Cortex of kidney (tissue), 1 donor: ENCODE data around the gene RCBTB1.
"Not testable (repeated sequence)": the region's sequence is repeated elsewhere in the genome, so short reads cannot be mapped to it uniquely, and the experiment has no call there.

ENCODE experiments used
- DNase-seq: peaks from one replicate; lab custom pipeline; 2025; lab: John Stamatoyannopoulos, UW

Gene RCBTB1

DNA sequence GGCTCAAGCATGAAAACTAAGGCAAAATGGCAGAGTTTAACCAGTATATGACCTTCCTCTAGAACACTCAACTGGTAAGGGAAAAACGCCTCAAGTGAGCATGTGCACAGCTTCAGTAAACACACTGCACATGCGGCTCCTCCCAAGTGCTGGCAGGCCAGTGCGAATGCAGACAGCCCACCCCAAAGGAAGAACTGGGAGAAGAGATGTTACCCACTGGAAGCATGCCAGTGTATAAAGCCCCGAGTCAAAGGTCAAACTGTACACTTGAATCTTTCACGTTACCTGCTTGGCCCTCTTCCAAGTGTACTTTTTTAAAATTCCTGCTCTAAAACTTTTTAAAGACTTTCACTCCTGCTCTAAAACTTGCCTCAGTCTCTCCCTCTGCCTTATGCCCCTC is 19.2 kb upstream of the RCBTB1 start:
- no peak for DNase-seq

DNA sequence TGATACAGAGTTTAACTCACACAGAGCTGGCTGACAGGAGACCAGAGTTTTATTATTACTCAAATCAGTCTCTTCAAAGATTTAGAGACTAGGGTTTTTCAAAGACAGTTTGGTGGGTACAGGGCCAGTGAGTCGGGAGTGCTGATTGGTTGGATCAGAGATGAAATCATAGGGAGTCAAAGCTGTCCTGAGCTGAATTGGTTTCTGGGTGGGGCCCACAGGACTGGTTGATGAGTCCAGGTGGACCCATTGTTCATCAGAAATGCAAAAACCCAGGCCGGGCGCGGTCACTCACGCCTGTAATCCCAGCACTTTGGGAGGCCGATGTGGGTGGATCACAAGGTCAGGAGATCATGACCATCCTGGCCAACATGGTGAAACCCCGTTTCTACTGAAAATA is 17.3 kb upstream of the RCBTB1 start:
- not testable (repeated sequence) for DNase-seq

DNA sequence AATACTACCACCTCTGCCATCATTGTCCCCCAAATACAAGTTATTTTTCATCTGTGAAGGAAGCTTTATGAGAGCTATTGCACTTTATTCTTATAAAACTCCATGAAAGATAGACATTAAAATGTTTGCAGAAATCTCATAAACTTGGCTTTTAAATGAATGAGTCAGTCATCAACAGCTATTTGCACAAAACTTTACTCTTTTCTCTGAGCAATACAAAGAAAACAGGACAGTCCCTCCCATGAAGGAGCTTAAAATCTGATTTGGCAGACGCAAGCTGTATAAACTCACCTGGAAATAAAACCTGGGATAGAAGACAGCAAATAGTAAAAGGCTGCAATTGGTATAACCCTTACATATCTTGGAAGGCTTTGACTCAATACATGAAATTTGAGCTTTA is 16.6 kb upstream of the RCBTB1 start:
- no peak for DNase-seq

DNA sequence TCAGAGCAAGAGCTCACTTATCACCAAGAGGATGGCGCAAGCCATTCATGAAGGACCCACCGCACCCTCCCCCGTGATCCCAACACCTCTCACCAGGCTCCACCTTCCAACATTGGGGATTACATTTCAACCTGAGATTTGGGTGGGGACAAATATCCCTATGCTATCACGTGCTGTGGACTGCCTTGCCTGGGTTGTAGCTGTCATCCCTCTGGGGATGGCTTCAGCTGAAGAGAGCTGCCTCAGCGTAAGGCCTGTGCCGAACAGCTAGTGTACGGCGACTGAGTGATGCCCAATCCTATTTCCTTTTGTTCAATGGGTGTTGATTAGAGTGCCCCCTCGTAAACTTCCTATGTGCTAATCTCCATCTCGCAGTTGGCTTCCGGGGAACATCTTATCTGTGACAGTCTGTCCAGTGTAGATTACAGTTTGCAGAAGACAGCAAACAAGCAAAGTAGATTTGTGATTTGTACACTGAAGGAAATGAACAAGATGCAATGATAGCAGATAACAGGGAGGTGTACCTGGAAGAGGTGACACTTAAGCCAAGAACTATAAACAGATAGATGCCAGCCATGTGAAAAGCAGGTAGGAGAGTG is 11.8 kb upstream of the RCBTB1 start:
- no peak for DNase-seq

DNA sequence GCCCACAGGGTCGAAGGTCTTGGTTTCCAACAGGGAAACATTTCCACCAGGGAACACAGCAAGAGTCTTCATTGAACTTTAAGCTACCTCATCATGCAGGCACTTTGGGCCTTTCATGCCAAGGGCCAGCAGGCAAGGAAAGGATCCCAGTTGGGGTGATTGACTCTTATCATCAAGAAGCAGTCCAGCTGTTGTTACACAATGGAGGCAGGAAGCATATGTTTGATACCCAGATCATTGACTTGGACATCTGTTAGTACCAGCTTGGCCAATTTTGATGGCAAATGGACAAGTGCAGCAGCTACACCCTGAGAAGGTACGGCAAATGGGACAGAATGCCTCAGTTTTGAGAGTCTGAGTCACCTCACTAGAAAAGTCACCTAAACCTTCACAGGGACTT is 10.9 kb upstream of the RCBTB1 start:
- DNase-seq, result no peak

DNA sequence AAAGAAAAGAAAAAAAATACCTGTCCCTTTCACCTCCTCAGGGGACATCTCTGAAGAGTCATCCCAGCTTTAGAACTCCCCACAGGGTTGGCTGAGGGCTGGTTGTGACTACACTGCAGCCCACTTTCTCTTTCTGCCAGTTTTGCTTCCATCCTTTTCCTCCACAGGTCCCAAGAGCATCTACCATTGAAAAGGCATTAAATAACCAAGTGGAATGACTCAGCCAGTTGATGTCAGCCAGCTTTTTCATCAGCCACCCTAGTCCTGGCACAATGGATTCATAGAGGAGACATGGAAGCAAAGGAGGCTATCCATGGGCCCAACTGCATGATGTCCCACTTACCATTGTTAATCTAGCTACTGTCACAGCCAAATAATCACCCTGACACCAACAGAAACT is 9.2 kb upstream of the RCBTB1 start:
- no peak for DNase-seq

DNA sequence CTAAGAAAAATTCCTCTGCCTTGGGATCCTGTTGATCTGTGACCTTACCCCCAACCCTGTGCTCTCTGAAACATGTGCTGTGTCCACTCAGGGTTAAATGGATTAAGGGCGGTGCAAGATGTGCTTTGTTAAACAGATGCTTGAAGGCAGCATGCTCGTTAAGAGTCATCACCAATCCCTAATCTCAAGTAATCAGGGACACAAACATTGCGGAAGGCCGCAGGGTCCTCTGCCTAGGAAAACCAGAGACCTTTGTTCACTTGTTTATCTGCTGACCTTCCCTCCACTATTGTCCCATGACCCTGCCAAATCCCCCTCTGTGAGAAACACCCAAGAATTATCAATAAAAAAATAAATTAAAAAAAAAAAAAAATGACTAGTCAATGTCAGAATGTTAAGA is 8.5 kb upstream of the RCBTB1 start:
- DNase-seq, result not testable (repeated sequence)

DNA sequence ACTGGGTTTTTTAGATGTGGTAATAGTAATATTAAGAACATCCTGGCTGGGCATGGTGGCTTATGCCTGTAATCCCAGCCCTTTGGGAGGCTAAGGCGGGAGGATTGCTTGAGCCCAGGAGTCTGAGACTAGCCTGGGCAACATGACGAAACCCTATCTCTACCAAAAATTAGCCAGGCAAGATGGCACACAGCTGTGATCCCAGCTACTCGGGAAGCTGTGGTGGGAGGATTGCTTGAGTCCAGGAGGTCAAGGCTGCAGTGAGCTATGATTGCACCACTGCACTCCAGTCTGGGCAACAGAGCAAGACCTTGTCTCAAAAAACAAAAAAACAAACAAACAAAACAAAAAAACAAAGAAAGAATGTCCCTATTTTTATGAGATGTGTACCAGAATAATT is 5.4 kb upstream of the RCBTB1 start:
- not testable (repeated sequence) for DNase-seq

DNA sequence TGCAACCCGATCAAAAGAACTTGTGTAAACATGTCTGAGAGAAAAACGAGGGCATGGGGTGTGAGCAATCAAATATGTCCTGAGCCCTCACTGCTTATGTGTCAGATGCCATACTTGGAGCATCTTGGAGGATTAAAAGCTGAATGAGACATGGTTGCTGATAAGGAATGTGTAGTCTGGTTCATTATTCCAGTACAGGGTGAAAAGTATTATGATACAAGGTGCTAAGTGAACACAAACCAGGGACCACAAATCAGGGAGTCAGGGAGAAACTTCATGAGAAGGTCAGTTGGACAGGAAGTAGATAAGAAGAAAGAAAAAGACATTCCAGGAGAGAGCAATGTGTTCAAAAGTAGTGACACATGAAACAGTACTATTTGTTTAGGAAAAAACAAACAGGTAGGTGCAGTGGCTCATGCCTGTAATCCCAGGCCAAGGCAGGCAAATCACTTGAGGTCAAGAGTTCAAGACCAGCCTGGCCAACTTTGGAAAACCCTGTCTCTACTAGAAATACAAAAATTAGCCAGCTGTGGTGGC is 2.0 kb upstream of the RCBTB1 start:
- no peak for DNase-seq

DNA sequence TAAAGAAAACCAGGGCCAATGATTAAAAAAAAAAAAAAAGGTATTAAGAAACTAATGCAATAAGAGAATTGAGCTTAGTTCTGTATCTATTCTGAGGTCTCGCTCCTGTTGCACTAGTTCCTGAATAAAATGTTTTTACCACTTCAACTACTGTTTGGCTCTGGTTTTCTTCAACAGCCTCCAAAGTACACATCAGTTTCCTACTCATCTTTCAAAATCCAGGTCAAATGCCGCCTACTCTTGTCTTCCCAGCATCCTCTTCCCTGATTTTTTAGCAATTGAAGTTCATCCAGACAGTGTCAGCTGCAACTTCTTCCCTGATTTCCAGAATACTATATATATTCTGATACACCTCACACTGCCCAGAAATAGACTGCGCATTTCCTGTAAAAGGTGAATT is 1.4 kb upstream of the RCBTB1 start:
- no peak for DNase-seq

DNA sequence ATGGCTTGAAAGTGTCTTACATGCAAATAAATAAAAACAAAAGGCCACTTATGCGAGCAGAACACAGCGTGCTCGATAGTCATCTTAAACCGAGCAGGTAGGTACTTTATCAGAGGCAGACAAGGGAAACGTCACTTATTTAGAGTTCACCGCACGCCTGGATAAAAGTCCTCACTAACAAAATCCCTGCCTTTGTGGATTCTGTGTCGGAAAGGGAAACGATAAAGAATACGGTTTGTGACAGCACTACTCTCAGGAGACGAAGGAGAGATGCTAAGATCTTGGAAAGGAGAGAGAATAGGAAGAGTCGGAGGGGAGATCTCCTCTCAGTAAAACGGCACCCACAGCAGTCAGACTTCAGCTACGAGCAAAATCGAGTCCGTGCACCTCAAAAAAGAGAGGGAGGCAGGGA is 581 bp downstream of the RCBTB1 start:
- no peak for DNase-seq

DNA sequence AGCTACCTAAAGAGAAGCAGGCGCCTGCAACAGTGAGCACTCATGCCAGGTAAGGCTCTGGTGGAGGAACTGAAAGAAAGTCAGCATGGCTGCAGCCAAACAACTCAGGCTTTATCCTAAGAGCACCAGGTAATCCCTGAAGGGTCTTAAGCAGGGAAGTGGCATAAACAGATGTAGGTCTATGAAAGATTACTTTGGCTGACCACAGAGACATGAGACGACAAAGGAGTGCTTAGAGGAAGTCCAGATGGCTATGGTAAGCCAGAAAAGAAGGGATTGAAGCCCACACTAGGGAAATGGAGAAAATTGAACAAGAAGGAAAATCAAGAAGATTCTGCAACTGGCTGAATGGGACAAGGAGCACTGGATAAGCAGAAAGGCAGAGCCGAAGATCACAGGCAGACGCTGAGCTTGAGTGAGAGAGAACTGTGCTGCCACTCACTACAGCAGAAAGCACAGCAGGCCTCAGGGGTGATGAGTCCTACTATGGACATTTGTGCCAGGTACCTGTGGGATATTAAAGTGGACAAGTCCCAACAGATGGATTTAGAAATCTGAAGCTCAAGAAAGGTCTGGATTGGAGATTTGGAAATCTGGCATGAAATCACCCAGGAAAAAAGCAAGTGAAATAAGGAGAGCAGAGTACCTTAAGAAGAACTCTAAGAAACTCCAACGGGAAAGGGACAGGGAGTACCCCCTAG is 4.2 kb downstream of the RCBTB1 start:
- no peak for DNase-seq

DNA sequence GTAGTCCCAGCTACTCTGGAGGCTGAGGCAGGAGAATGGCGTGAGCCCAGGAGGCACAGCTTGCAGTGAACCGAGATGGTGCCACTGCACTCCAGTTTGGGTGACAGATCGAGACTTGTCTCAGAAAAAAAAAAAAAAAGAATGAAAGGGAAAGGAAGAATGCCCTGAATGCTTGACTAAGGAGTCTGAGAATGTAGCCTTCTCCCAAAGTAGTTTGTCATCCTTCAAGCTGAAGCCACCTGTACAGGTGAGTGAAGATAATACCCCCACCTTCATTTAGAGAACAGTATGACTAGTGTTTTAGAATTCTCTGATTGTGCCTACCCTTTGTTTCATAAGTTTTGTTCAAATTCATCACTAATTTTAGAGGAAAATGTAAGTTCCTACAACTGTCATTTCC is 5.9 kb downstream of the RCBTB1 start:
- DNase-seq, result no peak

DNA sequence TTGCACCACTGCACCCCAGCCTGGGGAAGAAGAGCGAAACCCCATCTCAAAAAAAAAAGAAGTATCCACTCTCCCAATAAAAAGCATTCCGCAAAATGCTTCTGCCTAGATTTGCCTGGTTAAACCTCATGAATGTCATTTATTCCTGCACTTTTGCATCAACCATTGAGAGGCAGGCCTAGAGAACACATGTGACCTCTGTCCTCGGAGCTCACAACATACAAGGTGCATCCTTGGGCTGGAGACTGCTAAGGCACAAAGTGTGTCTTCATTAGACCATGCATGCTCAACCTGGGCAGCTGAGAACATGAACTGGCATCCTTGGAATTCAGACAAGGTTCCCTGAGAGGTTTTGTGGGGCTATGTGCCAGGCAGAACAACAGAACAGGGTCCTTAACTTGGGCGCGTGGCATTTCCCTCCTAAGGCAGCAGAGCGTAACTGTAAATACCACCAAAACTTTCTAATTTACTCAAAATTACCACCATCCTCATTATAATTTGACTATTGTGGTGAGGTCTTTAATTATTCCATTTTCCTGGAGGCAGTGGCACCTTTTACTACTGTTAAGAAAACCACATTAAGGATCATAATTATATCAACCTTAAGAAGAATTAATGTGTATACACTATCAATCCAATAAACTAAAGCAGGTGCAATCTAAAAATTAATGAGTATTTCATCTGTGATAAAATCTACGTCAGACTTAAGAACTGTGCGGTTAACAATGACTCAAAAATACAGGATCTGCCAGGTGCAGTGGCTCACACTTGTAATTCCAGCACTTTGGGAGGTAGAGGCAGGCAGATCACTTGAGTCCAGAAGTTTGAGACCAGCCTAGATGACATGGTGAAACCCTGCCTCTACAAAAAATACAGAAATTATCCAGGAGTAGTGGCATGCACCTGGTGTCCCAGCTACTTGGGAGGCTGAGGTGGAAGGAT is 13.8 kb downstream of the RCBTB1 start:
- no peak for DNase-seq

DNA sequence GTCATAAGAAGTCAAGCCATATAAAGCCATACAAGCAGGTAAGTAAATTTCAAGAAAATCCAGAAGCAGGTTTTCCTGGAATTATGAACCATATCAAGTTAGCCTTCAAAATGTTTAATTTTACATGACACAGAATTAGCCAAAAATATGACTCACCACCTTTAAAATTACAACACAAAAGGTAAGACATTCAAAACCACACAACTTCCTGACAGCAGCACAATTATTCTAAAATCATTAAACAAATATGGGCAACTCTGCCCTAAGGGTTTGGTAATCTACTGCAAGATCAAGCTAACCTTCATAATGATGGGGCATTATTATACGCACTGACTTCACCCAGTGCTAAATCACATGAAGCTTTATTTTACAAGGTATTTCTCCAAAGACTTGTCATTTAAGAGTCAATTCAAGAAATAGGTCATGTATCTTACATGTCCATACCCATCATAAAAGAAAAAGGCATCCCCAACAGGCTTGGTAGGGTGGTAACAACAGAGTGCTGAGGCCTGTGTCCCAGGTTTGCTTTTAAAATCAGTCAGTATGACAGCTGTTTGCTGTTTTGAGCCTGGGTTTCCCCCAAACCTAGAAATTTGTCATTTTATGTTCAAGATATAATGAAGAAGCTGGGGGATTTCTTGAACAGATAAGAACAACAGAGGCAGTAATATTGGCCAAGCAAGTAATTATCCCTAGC is 15.2 kb downstream of the RCBTB1 start:
- DNase-seq, result no peak

DNA sequence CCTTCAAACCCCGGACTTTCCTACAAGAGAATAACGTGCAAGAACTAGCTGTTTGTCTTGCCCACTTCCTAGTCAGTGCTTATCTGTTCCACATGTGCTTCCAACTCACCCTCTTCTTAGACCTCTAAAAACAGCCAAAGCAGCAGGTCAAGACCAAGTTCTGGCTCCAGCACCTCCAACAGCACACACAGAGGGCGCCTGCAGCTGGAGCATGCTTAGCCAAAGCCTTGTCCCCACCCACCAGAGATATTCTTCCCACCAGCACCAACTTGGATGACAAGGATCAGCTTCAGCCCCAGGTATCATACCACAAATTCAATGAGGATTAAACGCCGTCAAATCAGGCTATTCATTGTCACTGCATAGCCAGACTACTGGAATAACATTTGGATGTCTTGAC is 17.9 kb downstream of the RCBTB1 start:
- DNase-seq, result no peak

DNA sequence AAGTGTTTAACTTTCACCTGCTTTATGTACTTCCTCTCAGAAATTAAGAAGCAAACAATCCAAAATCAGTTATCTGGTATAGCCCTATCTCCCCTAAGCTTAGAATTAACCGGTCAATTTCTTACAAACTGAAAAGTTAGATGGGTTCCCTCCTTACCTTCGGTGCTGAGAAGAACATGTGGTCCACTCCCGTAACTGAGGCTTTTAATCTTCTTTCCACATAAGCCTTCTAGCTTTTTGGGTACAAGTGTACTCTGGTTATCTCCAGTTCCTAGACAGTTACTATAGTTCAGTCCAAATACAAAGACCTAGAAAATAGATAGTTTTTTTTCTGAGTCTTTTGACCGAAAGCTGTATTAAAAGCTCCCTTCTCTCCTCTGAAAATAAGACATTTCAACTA is 18.9 kb downstream of the RCBTB1 start:
- no peak for DNase-seq

DNA sequence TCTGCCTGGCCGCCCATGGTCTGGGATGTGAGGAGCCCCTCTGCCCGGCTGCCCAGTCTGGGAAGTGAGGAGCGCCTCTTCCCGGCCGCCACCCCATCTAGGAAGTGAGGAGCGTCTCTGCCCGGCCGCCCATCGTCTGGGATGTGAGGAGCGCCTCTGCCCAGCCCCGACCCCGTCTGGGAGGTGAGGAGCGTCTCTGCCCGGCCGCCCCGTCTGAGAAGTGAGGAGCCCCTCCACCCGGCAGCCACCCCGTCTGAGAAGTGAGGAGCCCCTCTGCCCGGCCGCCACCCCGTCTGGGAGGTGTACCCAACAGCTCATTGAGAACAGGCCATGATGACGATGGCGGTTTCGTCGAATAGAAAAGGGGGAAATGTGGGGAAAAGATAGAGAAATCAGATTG is 19.9 kb downstream of the RCBTB1 start:
- not testable (repeated sequence) for DNase-seq

DNA sequence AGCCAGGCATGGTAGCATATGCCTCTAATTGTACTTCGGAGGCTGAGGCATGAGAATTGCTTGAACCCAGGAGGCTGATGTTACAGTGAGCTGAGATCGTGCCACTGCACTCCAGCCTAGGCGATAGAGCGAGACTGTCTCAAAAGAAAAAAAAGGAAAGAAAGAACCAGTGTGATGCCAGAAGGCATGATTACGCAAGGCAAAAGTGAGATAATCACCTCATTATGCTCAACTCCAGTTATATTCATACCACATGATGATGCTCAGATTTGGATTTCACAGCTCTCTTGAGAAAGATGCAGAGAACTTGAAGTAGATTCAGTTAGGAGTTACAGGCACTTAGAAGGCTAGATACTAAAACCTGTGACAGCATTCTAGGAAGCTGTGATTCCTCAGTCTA is 21.8 kb downstream of the RCBTB1 start:
- no peak for DNase-seq

DNA sequence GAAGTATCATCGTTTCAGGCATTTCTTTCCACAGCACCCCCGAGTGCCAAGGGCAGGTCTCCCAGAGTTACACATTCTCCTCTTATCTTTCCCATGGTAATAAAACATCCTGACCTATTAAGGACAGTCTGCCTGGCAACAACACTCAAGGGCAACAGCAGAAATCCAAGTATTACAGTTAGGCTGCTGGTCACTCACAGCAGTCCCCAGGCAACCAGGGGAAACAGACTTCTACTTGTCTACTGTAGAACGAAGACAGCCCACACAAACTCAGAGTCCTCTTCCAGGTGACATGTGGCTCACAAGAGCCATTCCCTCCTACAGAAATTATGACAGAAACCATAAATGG is 24.3 kb downstream of the RCBTB1 start:
- no peak for DNase-seq

DNA sequence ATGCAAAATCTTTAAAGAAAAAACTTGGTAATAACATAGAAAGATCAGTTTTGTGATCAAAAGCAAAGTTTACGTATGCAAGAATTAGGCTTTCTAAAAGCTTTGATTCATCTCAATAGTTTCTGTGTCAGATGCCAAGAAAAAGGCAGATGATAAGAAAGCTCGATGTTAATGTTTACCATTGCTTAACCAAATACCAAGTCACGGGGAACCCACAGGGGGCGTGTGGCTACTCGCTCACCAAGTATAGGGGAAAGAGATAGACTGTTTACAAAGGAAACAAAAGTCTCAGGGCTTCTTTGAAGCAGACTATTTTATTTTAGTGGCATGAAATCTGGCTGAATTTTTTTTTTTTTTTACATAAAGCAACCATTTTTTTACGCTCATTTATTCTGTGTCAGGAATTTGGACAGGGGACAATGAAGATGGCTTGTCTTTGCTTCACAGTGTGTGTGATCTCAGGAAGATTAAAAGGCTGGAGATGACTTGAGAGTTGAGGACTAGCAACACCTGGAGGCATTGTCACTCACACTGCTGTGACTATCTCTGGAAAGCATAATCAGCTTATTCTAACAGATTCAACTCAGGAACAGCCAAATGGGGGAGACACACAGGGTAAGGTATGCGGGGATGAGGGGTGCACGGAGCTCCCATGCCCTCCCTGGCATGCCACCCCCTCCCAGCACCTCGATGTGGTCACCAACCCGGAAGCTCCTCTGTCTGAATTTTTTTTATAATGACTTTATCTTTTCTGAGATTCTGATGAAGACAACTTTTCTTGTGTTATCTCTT is 24.9 kb downstream of the RCBTB1 start:
- no peak for DNase-seq
